Peyer's patch (tissue), 4 donors: ENCODE data around the gene TMEM119. TPM values are rescaled to one million over a fixed set of nuclear protein-coding genes. Genes with fewer than 3 reads are reported as not detected.
A peak's percentile ranks its signal among the peaks of the same experiment; 100 is the strongest.

ENCODE experiments used
- DNase-seq, 3 donors: peaks; one replicate each; pipeline ENCODE4 v3.0.0-alpha.2; 2017 to 2019
- H3K27ac ChIP-seq, 4 donors: fragments of 200-600 bp; sonication (generic); one replicate each; pipeline ENCODE4 v1.5.1; 2016 to 2019
- H3K27me3 ChIP-seq, 2 donors: fragments of 200-600 bp; sonication (generic); one replicate each; pipeline ENCODE4 v1.5.1; 2019
- H3K36me3 ChIP-seq, 3 donors: fragments of 200-600 bp; sonication (generic); one replicate each; pipeline ENCODE4 v1.5.1; 2016 to 2019
- H3K4me1 ChIP-seq, 4 donors: fragments of 200-600 bp; sonication (generic); one replicate each; pipeline ENCODE4 v1.5.1; 2016 to 2019
- H3K4me3 ChIP-seq, 4 donors: fragments of 200-600 bp; sonication (generic); 1 replicate in 3 of 4; 2 replicates in 1 of 4; pipeline ENCODE4 v1.5.1; 2016 to 2019; ENCODE audit warnings: mild to moderate bottlenecking in 1 of 4
- H3K9me3 ChIP-seq, 4 donors: fragments of 200-600 bp; sonication (generic); one replicate each; pipeline ENCODE4 v1.5.1; 2016 to 2019; ENCODE audit warnings: mild to moderate bottlenecking in 1 of 4
- POLR2A ChIP-seq, 2 donors: fragments of 450-650 bp; IDR thresholded peaks; one replicate each; pipeline ENCODE4 v1.5.1; 2017; ENCODE audit warnings: antibody characterized with exemption in 2 of 2, mild to moderate bottlenecking in 2 of 2, moderate library complexity in 2 of 2
- total RNA-seq, 4 donors: library from RNA; depleted of rRNA; stranded (reverse); fragments of >200 nt; gene quantifications; one replicate each; pipeline ENCODE4 v1.1.0, GENCODE V29; 2016
- TF ChIP-seq, protein P1 (sequence below), 6 experiments: fragments of 450-650 bp in 4 of 6; fragments of 200-600 bp in 2 of 6; sonication (generic) in 1 of 6; IDR thresholded peaks; one replicate each; pipeline ENCODE4 v1.5.1; 2017 to 2019; ENCODE audit warnings: antibody characterized with exemption in 6 of 6, mild to moderate bottlenecking in 3 of 6, moderate library complexity in 1 of 6

Gene TMEM119
- total RNA-seq, 4 donors from 2014 or later: 1.8 to 17.3 (median 3.4) TPM

- Histone ChIP-seq H3K36me3 (peaks cover 0 to 42% (median 0%) of the 10 kb centered on the region in 3 donors), H3K9me3 (no peaks in the 10 kb centered on the region), H3K4me1 (peaks cover 0 to 3% (median 0%) of the 10 kb centered on the region in 4 donors), H3K27ac (peak overlapping the region in 1 of 4 donors; percentile 43), H3K27me3 (no peaks in the 10 kb centered on the region), H3K4me3 (no peak overlapping the region)
- TF ChIP-seq POLR2A (IDR thresholded peaks at IDR 0.05): no peak
- TF ChIP-seq, protein P1, sequence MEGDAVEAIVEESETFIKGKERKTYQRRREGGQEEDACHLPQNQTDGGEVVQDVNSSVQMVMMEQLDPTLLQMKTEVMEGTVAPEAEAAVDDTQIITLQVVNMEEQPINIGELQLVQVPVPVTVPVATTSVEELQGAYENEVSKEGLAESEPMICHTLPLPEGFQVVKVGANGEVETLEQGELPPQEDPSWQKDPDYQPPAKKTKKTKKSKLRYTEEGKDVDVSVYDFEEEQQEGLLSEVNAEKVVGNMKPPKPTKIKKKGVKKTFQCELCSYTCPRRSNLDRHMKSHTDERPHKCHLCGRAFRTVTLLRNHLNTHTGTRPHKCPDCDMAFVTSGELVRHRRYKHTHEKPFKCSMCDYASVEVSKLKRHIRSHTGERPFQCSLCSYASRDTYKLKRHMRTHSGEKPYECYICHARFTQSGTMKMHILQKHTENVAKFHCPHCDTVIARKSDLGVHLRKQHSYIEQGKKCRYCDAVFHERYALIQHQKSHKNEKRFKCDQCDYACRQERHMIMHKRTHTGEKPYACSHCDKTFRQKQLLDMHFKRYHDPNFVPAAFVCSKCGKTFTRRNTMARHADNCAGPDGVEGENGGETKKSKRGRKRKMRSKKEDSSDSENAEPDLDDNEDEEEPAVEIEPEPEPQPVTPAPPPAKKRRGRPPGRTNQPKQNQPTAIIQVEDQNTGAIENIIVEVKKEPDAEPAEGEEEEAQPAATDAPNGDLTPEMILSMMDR (IDR thresholded peaks at IDR 0.05): no peak
- no peak for DNase-seq
Observed at GRCh38 chr12:108643941-108644810, 46.3 kb upstream of the TMEM119 start.

- H3K4me3 ChIP-seq: no peak overlapping the region
- H3K36me3 ChIP-seq: peaks cover 0 to 31% (median 0%) of the 10 kb centered on the region in 3 donors
- H3K27ac ChIP-seq: peak overlapping the region in 1 of 4 donors; percentile 43
- H3K9me3 ChIP-seq: no peaks in the 10 kb centered on the region
- peaks cover 0 to 3% (median under 1%) of the 10 kb centered on the region in 4 donors for H3K4me1 ChIP-seq
- H3K27me3 ChIP-seq: no peaks in the 10 kb centered on the region
- DNase-seq: no peak
- TF ChIP-seq, protein P1 (IDR thresholded peaks at IDR 0.05): no peak
- TF ChIP-seq POLR2A (IDR thresholded peaks at IDR 0.05): no peak
Observed at GRCh38 chr12:108642899-108643654, 45.2 kb upstream of the TMEM119 start.

GRCh38 chr12:108642269-108642870, 44.5 kb upstream of the TMEM119 start:
- Histone ChIP-seq H3K27me3 (no peaks in the 10 kb centered on the region), H3K4me1 (peaks cover 0 to 8% (median 4%) of the 10 kb centered on the region in 4 donors), H3K4me3 (no peak overlapping the region), H3K9me3 (no peaks in the 10 kb centered on the region), H3K27ac (peak overlapping the region in 1 of 4 donors; percentile 47), H3K36me3 (peaks cover 0 to 24% (median 0%) of the 10 kb centered on the region in 3 donors)
- no peak for DNase-seq
- no peak for TF ChIP-seq POLR2A (IDR thresholded peaks at IDR 0.05)
- TF ChIP-seq, protein P1 (IDR thresholded peaks at IDR 0.05): no peak

GRCh38 chr12:108641446-108642268, 43.8 kb upstream of the TMEM119 start:
- Histone ChIP-seq H3K4me1 (peaks cover 0 to 12% (median 4%) of the 10 kb centered on the region in 4 donors), H3K27ac (peak overlapping the region in 1 of 4 donors; percentile 47), H3K27me3 (no peaks in the 10 kb centered on the region), H3K36me3 (peaks cover 0 to 17% (median 0%) of the 10 kb centered on the region in 3 donors), H3K4me3 (no peak overlapping the region), H3K9me3 (no peaks in the 10 kb centered on the region)
- no peak for DNase-seq
- TF ChIP-seq POLR2A (IDR thresholded peaks at IDR 0.05): no peak
- TF ChIP-seq, protein P1 (IDR thresholded peaks at IDR 0.05): no peak
